Stimulated activated CD4-positive, alpha-beta T cell treated with anti-CD3 and anti-CD28 coated beads, Interleukin-1b, Interleukin-23, amount 100 ng/mL, for 1 hour (primary cell): Measurements from ENCODE around the gene SMAD5.

Experiments
- DNase-seq, 2 donors: peaks; one replicate each; pipeline ENCODE4 v3.0.0-alpha.2; 2020; ENCODE audit warnings: low read depth in 2 of 2

SMAD5 gene

GRCh38 chr5:136197462-136198142, 65.0 kb downstream of the SMAD5 start:
- no peak for DNase-seq

- no peak for DNase-seq
These were observed 65.8 kb downstream of the SMAD5 start for GRCh38 chr5:136198453-136198852.

- DNase-seq = no peak
These were observed 66.8 kb downstream of the SMAD5 start for GRCh38 chr5:136199408-136199807.

- no peak for DNase-seq
These were observed 67.5 kb downstream of the SMAD5 start for GRCh38 chr5:136200130-136200529.

GRCh38 chr5:136200761-136201160, 68.1 kb downstream of the SMAD5 start:
- no peak for DNase-seq

- no peak for DNase-seq
These were observed 69.2 kb downstream of the SMAD5 start for GRCh38 chr5:136201870-136202269.

GRCh38 chr5:136202469-136203205, 70.0 kb downstream of the SMAD5 start:
- no peak for DNase-seq

- DNase-seq = no peak
These were observed 70.8 kb downstream of the SMAD5 start for GRCh38 chr5:136203303-136203922.

- no peak for DNase-seq
These were observed 72.5 kb downstream of the SMAD5 start for GRCh38 chr5:136205061-136205702.

- no peak for DNase-seq
These were observed 73.3 kb downstream of the SMAD5 start for GRCh38 chr5:136205941-136206340.

- no peak for DNase-seq
These were observed 73.7 kb downstream of the SMAD5 start for GRCh38 chr5:136206361-136206760.

- DNase-seq = no peak
These were observed 75.0 kb downstream of the SMAD5 start for GRCh38 chr5:136207631-136208030.

GRCh38 chr5:136208916-136209315, 76.3 kb downstream of the SMAD5 start:
- no peak for DNase-seq

- DNase-seq = no peak
These were observed 76.8 kb downstream of the SMAD5 start for GRCh38 chr5:136209346-136209910.

GRCh38 chr5:136210259-136210658, 77.6 kb downstream of the SMAD5 start:
- DNase-seq = no peak

- no peak for DNase-seq
These were observed 78.8 kb downstream of the SMAD5 start for GRCh38 chr5:136211282-136212040.

- DNase-seq = peak in 1 of 2 donors; percentile 9
These were observed 79.6 kb downstream of the SMAD5 start for GRCh38 chr5:136212252-136212721.

- DNase-seq = no peak
These were observed 81.4 kb downstream of the SMAD5 start for GRCh38 chr5:136213919-136214493.

GRCh38 chr5:136215812-136216211, 83.2 kb downstream of the SMAD5 start:
- DNase-seq = no peak

- DNase-seq = no peak
These were observed 83.6 kb downstream of the SMAD5 start for GRCh38 chr5:136216230-136216629.

GRCh38 chr5:136221340-136221739, 88.7 kb downstream of the SMAD5 start:
- DNase-seq = no peak
